Measurements from ENCODE around the gene YWHAB.
"Not testable (repeated sequence)": the region's sequence is repeated elsewhere in the genome, so short reads cannot be mapped to it uniquely, and the experiment has no call there.

Gene YWHAB

DNA sequence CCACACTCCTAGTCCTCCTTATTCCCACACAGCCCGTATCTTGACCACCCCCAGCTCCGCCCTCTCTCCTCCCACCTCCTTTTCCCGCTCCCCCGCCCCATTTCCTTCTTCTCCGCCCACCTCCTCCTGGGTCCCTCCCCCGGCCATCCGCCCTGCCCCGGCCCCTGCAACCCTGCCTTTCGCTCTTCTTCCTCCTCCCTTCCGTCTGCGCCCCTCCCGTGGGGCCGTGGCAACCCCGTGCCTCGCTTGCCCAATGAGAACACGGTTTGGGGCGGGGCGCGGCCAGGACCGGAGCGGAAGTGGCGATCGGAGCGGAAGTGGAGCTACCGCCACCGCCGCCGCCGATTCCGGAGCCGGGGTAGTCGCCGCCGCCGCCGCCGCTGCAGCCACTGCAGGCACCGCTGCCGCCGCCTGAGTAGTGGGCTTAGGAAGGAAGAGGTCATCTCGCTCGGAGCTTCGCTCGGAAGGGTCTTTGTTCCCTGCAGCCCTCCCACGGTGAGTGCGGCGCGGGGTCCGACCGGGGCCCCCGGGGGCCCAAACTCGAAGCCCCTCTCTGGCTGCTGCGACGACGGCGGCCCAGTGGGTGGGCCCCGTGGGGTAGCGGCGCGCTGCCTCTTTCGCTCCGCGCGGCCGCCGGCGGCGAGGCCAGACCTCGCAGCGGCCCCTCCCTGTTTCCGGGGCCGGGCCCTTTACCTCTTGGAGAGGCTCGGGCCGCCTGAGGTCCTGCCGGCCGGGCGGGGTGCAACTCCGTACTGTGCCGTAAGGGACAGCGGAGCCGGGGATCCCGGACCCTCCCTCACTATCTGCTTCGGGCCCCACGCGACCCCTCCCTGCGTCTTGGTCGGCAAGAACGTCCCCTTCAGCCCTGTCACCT, at the start of gene YWHAB:
TSS of gene YWHAB (plus strand) at position 314 of the 874 bp plus-strand sequence. CDS start 15,829 bp downstream, outside the sequence.
- DNase-seq: peak; percentile 99

DNA sequence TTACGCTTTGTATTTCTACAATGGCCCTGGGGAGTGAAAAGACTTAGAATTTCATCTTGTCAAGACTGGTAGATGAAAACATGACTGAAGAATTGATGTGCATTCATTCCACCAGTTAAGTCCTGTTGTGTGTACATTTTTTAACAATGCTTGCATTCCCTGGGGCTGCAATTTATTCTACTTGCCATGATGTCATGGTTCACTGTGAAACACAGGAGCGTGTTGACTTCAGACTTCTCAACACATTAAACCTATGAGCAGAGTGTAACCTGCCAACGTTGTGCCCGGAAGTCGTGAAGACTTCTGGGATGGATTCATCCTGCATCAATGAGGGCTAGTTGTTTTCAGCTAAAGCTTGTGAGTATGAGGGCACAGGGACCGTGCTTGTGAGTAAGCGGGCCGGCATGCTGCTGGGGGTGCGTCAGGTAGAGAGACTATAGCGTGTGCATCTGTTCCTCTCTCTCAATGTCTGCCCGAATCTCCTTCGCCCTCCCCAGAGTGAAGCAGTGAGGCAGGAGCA, 48.8 kb upstream of the YWHAB start:
- no peak for DNase-seq

DNA sequence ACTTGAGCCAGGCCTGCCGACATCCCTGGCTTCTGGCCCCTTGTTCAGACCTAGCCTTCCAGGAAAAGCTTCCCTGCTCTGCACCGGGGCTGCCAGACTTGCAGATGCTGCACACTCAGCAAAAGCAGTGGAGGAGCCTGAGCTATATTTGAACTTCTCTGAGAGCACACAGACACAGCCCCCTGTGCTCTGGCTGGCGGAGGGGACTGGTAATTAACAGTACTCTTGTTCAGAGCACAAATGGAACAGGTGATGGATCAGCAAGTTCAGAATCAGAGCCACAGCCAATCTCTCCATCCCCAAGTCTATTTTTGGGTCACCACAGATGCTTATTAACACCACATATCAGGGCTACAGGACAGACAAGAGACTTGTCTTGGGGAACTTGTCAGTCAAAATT, 47.6 kb upstream of the YWHAB start:
- no peak for DNase-seq

DNA sequence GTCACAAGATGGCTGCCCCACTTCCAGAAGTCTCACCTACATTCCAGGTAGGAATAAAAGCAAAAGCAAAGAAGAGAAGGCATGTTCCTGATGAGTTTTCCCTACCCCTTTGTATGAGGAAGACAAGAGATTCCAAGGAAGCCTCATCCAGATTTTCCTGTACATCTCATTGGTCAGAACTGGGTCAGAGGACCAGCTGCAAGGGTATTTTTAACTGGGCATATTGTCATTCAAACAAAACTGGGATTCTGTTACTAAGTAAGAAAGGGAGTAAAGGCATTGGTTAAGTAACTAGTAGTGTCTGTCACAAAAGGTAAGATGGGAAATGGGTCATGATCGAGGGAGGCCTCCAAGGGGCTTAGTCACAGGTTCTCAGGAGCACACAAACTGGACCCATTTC, 47.0 kb upstream of the YWHAB start:
- DNase-seq: no peak

DNA sequence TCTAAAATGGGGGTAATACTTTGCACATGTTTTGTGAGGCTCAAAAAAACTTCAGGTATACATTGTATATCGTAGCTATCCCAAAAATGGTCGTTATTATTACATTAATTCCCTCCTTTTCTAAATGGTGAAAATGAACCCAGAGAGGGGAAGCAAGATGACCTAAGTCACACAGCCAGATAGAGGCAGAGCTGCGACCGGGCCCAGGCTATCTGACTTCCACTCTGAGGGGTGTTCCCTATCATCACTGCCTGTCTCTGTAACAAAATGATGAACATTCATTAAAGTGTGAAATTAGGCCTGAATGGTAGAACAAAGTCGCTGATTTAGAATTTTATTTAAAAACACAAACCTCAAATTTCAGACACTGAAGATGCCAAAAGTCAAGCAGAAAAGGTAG, 46.0 kb upstream of the YWHAB start:
- DNase-seq: no peak

DNA sequence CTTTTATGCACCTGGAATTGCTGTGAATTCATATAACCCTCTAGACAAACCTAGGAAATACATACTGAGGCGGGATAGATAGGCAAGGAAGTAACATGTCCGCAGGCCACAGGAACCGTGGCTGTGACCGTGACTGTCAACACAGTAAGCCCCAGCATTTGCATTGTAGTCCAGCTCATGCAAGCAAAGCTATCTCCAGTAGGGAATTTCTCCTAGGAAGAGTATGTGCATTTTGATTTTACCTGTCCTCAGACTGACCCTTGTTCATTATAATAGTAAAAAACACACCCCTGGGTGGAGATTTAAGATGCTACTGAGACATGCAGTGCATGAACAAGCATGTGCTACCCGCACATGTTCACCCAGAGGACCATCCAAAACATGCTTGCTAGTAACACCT, 44.7 kb upstream of the YWHAB start:
- DNase-seq: no peak

DNA sequence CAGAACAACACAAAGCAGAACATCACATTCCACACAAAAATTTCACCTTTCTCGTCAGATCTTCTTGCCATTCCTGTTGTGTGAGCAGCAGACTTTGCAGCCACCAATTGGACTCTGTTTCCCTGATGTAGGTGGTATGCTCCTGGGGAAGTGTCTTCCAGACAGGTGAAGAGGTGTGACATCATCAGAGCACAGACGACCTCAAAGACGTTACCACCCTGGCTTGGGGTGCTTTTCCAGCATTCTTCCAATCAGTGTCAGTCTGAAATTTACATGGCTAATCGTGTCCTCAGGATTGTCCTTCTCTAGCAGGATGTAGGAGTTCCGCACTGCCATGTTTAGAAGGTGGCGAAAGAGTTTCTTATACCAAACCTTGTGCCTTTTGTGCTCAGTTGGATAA, 43.5 kb upstream of the YWHAB start:
- DNase-seq: no peak

DNA sequence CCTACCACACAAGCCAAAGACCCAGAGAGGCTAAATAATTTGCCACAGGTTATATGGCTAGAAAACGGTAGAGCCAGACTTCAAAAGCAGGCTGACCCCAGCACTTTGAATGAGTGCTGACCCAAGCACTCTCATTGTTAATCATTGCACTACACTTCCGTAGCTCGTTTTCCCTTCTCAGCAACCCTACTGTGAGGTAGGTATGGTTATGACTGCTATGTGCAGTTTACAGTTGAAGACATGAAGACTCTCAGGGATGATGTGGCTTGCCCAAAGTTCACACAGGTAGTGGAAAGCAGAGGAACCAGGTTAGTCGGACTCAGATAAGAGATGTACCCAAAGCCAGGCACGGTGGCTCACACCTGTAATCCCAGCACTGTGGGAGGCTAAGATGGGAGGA, 41.6 kb upstream of the YWHAB start:
- DNase-seq: no peak

DNA sequence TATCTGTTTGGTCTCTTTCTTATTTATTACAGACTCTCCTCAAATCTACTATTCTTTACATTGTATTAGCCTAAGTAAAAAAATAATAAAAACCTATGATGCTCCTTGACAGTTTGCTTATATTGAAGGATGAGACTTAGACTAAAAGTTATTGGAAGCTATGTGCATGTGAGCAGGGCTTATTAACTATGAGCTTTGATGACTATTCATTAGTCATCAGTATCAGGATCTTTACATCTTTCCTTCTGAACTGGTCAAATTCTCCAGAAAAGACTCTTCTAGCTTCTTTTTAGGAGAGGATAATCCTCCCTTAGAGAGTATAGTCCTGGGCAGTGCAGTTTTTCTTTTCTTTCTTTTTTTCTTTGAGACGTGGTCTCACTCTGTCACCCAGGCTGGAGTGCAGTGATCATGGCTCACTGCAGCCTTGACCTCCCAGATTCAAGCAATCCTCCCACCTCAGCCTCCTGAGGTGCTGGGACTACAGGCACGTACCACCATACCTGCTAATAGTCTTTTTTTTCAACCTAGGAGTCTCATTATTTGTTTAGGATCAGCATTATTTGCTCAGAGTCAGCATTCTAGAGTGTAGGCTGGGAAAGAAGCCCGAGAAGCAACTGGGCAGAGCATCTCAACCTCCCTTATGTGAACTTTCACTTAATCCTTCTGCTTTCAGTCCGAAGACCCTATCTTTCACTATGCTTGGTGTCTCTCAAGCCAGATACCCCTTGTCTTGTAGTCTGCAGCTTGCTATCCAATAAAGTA, 37.1 kb upstream of the YWHAB start:
- DNase-seq: no peak

DNA sequence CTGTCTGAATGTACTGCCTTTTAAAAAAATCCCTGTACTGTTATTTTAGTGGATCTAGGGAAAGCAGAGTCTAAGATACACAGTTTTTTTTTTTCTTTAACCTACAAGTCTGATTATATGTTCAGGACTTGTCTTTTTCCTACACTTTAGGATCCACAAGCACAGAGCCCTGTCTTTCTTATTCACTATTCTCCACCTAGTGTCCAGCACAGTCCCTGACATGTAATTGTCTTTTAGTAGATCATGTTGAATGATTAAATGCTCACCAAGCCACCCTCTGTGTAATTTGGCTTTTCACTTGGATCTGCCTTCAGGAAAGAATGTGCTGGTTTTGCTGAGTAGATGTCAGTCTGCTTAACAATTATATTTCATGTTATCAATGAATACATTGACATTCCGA, 35.8 kb upstream of the YWHAB start:
- DNase-seq: no peak

DNA sequence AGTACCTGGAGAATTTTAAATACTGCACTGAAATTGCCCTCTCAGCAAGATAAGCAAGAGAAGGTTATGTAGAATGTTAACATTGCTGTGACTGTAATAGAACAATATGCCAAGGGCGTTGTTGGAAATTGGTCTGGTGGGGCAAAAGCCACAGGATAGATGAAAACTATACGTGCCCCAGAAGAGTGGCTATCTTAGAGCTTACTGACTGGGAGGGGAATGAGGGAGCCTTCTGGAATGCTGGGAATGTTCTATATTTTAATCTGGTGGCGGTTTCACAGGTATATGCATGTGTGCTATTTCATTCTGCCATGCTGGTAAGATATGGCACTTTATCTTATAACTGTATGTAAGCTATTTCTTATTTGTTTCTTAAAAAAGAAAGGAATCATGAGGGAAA, 35.2 kb upstream of the YWHAB start:
- DNase-seq: no peak

DNA sequence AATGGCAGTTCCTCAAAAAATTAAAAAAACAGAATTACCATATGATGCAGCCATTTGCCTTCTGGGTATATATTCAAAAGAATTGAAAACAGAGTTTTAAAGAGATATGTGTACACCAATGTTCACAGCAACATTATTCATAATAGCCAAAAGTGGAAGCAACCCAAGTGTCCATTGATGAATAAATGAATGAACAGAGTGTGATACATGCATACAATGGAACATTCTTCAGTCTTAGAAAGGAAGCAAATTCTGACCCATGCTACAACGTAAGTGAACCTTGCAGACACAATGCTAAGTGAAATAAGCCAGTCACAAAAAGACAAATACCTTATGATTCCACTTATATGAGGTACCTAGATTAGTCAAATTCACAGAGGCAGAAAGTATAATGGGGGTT, 34.7 kb upstream of the YWHAB start:
- no peak for DNase-seq

DNA sequence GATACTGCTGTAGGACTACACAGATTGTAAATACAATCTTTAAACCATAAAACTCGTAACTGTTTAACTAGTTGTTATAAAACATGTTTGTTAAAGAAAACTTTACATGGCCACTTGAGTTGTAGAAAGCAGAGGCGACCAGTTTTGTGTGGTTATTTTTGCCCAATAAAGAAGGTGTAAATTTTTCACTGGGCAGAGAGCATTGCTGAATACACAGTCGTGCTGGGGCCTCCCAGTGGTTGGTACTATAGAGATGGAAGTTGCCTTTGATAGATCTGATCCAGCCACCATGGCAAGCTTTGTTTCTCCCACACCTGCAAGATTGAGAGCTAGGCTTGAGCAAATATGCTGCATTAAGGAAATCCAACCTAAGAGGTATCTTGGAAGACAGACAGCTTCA, 34.0 kb upstream of the YWHAB start:
- DNase-seq: no peak

DNA sequence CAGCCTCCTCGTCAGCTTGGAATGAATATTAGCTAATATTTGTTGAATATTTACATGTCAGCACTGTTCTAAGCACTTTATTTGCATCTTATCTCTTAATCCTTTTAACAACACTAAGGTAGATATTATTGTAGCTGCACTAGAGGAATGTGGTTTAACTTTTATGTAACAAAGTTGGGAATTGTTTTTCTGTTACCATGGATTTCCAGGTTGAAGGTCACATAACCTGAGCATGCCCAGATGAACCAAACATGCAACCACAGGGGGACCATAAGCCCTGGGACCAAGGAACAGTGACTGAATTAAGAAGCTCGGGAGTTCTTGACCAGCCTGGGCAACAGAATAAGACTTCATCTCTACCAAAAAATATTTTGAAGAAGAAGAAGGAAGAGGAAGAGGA, 29.1 kb upstream of the YWHAB start:
- no peak for DNase-seq

DNA sequence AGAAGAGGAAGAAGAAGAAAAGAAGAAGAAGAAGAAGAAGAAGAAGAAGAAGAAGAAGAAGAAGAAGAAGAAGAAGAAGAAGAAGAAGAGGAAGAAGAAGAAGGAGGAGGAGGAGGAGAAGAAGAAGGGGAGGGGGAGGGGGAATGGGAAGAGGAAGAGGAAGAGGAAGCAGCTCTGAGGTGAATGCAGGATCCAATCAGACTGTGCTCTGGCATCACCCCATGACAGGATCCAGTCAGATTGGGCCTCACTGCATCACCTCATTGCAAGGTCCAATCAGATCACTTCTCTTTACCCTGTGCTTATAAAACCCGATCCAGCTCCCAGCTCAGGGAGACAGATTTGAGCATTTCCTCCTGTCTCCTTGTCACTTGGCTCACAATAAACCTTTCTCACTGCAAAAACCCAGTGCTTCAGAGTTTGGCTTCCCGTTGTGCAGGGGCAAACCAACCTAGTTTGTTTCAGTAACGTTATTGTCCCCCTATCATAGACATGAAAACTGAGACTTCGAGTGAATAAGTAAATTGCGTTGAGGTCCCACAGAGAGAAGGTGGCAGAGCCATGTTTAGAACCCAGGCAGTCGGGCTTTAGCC, 28.6 kb upstream of the YWHAB start:
- no peak for DNase-seq

DNA sequence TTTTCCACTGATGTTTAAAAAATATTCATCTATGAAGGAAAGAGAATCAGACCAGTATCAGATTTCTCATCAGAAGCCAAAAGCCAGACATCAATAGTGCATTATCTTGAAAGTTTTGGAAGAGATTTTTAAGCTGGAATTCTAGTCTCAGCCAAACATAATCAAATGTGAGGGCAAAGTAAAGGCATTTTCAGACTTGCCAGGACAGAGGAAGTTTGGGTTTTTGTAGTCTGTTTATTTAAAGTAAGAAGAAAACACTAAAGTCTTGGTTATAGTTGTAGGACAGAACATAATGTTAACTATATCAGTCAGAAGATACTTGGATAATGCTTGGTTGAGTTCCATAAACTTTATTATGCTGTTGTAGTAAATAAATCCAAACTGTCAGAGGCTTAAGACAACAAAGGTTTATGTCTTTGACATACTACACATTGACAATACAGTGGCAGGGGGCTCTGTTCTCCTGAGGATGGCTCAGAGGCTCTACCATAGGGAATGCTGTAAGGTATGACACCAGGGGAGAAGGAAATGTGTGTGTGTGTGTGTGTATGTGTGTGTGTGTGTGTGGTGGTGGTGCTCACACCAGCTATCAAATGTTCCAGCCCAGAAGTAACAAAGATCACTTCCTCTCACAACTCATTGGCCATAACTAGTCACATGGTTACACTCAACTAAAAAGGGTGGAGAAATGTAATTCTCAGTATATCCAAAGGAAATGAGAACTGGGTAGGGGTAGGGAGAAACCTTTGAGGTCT, 26.7 kb upstream of the YWHAB start:
- DNase-seq: no peak

DNA sequence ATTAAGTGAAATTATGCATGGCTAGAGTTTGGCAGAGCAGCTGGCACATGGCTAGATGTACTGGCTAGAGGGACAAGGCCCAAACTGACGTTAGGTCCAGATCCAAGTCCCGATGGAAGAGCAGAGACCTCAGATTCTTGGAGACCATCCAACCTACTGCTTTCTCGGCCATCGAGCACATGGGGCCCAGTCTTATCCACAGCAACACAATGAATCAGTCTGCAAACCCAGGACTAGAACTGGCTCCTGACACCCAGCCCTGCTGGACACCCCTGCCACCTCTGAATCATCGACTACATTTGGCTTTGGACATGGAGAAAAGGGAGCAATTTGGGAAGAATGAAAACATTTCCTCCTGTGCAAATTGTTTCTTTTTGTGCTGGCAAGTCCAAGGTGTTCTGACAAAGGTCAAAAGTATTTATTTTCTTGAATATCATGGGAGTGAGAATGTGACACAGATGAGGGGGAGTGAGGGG, 23.9 kb upstream of the YWHAB start:
- DNase-seq: no peak

DNA sequence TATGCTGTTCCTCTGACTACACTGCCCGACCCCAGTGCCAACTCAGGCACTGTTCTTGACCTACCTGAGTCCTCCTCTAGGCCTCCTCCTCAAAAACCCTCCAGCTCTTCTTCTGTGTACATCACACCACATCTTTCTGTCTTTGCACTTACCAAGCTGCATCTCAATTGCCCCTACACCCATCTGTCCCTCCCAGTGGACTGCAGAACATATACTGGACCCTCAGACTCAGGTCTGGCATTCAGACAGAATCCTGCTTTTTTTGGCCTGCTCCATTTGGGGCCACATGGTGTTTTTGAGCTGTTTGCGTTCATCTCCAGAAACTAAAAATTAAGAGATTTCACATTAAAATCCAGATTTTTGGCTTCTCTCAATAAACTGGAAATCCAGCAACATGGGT, 23.2 kb upstream of the YWHAB start:
- DNase-seq: no peak

DNA sequence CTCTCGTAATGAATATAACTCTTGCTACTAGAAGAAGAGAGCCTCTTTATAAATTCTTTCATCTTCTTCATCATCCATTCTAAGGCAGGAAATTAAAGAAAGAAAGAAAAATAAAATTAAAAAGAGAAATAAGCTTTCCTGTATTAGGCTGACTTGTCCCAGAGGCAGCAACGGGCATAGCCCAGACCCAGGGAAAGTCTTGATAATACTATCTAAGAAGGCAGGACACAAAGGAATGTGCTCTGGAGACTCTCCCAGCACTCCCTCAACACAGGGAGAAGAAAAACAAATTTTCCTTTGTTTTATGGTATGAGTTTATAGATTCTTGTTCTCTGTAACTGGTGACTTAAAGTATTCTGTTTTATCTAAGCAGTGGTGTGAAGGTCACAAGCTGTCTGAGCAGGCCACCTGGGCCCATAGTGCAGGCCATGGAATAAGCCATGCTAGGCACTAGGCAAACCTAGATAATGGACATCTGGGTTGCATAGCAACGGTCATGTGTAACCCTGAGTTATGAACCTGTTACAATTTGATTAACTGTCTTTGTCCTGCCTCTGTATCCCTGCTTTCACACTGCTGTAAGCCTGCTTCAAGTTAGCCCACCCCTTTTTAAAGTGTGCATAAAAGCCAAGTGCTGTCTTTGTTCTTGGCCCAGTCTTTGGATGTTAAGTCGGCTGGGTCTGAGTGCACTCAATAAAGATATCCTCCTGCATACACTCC, 22.0 kb upstream of the YWHAB start:
- DNase-seq: not testable (repeated sequence)

DNA sequence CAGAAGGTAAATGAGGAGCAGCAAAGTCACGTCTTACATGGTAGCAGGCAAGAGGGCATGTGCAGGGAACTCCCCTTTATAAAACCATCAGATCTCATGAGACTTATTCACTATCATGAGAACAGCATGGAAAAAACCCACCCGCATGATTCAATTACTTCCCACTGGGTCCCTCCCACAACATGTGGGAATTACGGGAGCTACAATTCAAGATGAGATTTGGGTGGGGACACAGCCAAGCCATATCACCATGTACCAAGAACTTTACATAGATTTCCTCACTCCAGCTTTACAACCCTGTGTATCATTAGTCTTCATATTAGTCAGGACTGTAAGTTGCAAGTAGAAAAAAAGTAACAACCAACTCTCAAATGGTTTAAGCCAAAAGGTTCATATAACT, 21.0 kb upstream of the YWHAB start:
- DNase-seq: not testable (repeated sequence)

DNA sequence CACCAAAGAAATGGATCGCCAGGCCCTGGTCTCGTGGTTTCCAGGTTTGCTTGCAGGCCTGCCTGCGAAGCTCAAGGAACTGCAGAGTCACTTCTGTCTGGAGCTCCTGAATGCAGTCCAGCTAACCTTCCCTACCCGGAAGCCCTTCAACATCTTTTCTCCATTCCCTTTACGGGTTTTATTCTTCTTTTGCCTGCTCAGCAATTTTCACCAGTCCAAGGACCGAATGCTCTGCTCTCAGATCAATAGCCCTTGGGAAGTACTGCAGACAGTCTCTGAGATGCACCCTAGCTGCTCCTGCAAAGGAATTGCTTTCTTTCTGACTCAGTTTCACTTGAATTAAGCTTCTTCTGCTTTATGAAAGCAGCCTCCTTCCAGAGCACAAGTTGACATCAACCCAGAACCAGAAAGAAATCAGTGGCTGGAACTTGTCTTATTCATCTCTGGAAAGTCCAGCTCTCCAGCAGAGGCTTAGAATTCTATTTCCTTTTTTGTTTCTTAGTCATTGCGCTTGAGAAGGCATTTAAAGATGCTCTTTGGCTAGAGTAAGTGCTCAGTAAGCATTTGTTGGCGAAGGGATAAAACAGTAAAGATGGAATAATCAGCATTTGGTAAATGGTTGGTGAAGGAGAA, 18.7 kb upstream of the YWHAB start:
- no peak for DNase-seq

DNA sequence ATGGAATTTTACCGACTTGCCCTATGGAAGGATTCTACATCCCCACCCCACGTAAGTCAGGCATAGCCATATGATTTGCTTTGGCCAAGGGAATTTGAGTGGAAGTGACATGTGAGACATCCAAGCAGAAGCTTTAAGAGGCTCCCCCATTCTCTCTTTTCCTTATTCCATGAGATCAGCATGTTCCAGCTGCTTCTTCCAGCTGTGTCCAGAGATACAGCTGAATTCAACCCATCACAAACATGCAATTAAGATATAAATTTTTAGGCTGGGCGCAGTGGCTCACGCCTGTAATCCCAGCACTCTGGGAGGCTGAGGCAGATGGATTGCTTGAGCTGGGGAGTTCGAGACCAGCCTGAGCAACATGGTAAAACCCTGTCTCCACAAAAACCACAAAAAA, 16.0 kb upstream of the YWHAB start:
- DNase-seq: no peak

All from activated effector memory CD4-positive, alpha-beta T cell treated with anti-CD3 and anti-CD28 coated beads, Interleukin-2, amount 50 U/mL, for 16 hours (primary cell).